Mammary epithelial cell (primary cell): ENCODE results near the gene HIVEP3.

Experiments used
- CTCF ChIP-seq, 2 donors: IDR thresholded peaks in 1 of 2; conservative IDR thresholded peaks in 1 of 2; 2 replicates each; pipeline ENCODE4 v1.5.1; 2011 to 2012; ENCODE audit warnings: inconsistent platforms in 2 of 2, low read length in 2 of 2, mild to moderate bottlenecking in 2 of 2, control low read depth in 1 of 2, low read depth in 1 of 2; ENCODE audit not compliant: insufficient read depth in 1 of 2; ENCODE audit errors: extremely low read depth in 1 of 2
- EZH2 ChIP-seq: IDR thresholded peaks from 2 replicates; pipeline ENCODE4 v1.6.1; 2012; ENCODE audit warnings: low read length, inconsistent platforms, borderline replicate concordance

- TF ChIP-seq CTCF (conservative IDR thresholded peaks at IDR 0.05 in 1 of 2, IDR thresholded peaks at IDR 0.05 in 1 of 2; ENCODE audit: extremely low read depth in 1 of 2, insufficient read depth in 1 of 2, low read depth in 1 of 2, low read length in 2 of 2) (no peak), EZH2 (no peak)
Observed at GRCh38 chr1:41935226-41935625, 16.5 kb upstream of the HIVEP3 start.
